GM19372 (cell line): ENCODE results near the gene FMN1.

ENCODE experiments used
- ATAC-seq: cut with Tn5 transposase; IDR thresholded peaks from one replicate; pipeline ENCODE4 v1.9.1; 2021; ENCODE audit warnings: mild to moderate bottlenecking, low read depth, moderate library complexity; ENCODE audit not compliant: unreplicated experiment

FMN1 gene

DNA sequence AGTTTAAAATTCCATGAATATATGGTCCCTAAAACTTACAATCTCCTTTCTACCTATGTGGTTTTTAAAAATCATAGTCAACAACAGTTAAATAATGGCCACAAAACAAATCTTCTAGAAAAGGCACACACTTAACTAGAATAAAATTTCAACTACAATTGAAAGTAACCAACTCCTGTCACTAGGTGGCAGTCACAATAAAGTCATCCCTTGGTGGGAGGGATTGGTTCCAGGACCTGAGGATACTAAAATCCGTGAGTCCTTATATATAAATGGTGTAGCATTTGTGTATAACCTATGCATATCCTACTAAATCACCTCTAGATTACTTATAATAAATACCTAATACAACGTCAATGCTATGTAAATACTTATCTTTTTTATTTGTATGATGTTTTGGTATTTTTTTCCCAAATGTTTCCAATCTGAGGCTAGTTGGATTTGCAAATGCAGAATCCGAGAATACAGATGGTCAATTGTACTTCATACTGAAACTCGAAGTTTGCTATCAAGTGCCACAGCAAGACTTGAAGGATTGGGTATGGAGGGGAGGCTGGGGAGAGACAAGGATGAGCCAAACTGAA, 172.6 kb downstream of the FMN1 start:
- ATAC-seq = no peak

DNA sequence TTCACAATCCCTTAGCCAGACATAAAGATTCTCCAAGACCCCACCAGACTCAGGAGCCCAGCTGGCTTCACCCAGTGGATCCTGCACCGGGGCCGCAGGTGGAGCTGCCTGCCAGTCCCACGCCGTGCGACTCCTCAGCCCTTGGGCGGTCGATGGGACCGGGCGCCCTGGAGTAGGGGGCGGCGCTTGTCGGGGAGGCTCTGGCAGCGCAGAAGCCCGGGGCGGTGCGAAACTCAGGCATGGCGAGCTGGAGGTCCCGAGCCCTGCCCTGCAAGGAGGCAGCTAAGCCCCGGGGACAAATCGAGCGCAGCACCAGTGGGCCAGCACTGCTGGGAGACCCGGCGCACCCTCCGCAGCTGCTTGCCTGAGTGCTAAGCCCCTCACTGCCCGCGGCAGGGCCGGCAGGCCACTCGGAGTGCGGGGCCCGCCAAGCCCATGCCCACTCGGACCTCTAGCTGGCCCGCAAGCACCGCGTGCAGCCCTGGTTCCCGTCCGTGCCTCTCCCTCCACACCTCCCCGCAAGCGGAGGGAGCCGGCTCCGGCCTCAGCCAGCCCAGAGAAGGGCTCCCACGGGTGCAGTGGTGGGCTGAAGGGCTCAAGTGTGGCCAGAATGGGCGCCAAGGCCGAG, 175.0 kb downstream of the FMN1 start:
- ATAC-seq = no peak

DNA sequence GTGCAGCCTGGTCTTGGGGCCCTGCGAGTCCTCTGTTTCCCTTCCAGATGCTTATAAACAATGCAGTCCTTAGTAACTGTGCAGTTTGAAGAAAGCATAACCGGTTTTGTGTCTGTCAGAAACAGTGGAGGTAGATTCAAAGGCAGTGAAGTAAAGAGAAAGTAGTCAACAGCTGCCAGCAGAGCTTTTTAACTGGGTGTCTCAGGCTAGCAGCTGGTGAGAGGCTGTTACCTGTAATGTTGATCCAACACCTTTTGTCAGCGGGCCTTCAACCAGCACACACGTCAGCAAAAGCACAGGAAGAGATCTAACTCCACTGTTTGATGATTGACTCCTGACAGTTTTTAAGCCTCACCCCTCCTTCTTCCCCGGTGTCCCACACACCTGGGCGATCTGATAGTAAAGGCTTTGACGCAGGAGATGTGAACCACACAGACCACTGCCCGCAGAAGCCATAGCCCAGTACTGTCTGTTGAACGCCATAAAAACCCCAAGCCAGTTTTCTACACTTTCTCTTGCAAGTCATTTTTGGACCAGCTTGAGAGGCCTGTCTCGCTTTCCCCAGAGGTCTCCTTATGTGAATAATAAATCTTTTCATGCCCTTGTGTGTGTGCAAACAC, 178.0 kb downstream of the FMN1 start:
- ATAC-seq = no peak

DNA sequence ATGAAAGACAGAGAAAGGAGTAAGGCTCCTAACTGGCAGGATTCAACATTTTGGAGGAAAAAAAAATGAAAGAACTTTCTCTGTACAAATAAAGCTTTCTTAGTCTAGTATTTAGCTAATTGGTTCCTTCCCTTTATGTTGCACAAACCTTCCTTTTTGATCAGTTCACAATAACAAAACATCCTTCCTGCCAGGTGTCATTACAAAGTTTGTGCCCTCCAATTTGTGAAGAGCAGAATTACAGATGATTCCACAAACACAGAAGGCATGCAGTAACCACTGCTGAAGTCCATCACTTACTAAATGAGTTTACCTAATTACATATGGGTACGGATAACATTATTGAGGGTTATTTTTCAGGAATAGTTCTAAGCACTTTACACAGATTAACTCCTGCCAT, 179.9 kb downstream of the FMN1 start:
- no peak for ATAC-seq

DNA sequence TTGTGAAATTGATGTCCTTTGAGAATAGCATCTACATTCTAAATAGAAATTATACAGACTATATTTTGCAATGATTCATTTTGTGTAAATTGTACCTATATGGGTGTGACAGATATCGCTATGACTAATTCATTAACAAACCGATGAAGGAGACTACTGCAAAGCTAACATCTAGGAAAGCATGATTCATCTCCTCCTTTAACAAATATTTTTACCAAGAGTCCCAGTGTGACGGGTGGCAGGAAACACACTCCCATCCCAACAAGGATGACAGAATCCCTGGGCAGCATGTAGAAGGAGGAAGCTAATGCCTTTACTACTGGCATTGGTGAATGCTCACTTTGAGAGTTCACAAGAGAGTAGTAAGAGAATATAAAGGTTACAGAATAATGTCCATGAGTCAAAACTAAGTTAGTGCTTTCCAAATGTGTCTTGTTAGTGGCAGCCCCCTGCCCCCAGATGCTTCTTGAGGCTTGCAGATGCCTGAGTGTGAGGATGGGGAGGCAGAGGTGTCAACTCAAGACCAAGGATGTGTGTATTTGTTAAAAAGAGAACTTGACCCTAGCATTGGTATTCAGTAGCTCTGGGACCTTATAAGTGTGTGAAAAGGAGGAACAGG, 180.6 kb downstream of the FMN1 start:
- no peak for ATAC-seq

DNA sequence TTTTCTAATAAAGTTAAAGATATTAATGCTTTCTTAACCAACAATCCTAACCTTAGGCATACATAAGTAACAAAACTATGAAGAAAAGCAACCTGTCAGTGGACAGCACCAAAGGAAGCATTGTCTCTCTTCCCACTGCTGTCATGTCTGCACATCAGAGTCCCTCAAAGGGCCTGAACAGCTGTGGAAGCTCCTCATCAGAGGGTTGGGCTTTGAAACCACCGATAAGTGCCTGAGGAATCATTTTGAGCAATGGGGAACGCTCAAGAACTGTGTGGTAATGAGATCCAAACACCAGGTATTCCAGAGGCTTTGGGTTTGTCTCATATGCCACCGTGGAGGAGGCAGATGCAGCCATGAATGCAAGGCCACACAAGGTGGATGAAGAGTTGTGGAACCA, 182.5 kb downstream of the FMN1 start:
- no peak for ATAC-seq

DNA sequence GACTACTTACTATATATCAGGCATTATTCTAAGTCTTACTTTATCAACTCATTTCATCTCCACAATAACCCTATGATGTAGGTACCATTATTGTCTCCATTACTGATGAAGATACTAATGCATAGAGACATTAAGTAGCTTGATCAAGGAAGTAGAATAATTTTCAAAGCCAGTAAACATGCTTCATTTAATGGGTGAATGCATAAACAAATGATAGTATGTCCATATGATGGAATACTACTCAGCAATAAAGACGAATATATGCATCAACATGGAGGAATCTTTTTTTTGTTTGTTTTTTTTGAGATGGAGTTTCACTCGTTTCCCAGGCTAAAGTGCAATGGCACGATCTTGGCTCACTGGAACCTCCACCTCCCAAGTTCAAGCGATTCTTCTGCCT, 184.9 kb downstream of the FMN1 start:
- ATAC-seq = no peak

DNA sequence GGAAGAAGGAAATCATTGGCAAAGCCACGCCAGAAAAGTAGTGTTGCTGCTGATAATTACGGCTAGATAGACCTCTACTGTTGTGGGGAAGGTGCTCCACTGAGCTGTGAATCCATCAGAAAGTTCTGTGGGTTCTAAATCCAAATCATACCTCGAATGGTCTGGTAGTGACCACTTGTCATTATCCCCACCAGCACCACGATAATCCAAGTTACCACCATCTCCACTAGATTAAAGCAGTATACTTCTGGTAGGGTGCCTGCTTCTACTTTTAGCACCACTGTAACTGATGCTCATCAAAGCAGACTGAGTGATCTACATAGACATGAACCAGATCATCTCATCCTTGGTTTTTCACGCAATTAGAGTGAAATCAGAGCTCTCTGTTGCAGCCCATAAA, 185.5 kb downstream of the FMN1 start:
- no peak for ATAC-seq

DNA sequence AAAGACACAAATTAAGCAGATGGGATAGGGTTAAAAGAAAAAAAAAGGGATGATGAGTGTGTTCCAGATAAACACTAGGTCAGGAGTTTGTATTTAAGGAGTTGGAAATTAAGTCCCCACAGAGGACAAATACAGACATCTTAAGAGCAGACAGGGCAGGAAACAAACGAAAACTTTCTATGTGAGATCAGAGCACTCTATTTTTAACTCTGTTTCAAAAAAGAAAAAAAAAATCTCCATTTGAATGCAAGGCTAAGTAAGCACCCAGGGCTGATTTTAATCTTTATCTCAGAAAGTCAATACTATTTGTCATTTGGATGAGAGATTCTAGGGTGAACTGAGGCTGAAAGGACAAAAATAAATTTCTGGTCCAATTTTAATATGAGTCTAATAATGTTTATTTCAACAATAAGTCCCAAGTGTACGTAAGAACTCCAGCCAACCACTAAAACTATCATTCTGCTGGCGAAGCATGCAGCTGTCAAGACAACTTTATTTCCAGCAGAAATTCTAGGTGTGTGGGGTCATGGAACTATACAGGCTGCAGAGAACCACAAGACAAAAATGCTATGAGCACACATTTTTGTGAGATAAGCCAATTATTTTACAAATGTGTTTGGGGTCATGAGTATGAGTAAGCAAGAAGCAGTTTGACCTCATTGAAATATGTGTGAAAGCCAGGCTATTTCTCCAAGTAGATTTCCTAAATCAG, 186.1 kb downstream of the FMN1 start:
- no peak for ATAC-seq

DNA sequence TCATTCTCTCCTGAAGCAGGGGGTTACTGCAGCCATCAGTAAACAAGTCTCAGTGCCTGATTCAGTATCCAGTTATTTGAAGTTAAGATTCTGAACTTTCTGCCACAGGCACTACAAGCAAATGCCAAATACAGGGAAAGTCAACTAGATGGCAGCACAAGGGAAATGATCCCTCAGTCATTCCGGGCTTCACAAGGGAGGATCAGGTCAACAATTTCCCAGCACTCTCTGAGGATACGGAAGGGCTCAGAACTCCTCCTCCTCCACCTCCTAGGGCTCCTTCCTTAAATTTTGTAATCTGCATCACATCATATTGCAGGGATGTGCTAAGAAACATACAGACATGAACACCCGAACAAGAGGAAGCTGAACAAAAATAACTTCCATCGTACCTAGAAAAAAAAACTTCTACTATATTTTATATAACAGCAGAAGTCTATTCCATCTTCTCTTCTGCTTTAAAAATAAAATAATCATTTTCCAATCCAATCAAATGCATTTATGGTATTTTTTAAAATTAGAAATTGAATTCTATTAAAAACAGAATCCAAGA, 187.1 kb downstream of the FMN1 start:
- ATAC-seq = no peak

DNA sequence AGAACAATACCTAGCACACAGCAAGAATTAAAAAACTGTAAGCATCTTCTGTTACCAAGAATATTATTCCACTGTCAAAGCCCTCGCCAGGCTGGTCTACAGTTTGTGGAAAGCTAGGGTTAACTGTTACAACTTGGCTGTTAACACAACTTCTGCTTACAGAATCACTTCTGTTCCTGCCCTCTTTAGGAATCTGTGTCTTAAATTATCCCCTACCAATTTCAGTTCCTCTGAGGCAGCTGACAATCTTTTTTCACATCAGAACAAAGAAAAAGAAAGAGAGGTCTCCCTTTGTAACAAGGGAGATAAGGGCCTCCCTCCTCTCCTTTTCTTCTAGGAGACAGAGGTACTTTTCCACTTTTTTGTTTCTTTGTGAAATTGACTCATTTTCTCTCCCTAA, 188.9 kb downstream of the FMN1 start:
- no peak for ATAC-seq

DNA sequence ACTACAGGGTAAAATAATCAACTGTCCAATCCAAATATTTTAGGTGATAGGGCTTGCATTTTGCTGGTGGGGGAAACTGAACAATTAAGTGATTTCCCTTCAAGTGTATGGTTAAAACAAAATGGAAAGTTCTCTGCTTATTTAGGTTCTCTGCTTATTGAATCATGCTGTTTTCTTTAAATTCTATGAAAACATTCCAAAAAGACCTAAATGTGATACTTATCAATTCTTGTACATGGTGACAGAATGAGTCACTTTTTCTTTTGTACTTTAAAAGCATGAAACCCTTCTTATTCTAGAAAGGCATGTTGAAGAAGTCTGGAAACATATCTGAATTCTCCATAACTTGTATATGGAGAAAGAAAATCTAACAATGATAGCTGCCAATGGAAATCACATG, 192.6 kb downstream of the FMN1 start:
- ATAC-seq = no peak

DNA sequence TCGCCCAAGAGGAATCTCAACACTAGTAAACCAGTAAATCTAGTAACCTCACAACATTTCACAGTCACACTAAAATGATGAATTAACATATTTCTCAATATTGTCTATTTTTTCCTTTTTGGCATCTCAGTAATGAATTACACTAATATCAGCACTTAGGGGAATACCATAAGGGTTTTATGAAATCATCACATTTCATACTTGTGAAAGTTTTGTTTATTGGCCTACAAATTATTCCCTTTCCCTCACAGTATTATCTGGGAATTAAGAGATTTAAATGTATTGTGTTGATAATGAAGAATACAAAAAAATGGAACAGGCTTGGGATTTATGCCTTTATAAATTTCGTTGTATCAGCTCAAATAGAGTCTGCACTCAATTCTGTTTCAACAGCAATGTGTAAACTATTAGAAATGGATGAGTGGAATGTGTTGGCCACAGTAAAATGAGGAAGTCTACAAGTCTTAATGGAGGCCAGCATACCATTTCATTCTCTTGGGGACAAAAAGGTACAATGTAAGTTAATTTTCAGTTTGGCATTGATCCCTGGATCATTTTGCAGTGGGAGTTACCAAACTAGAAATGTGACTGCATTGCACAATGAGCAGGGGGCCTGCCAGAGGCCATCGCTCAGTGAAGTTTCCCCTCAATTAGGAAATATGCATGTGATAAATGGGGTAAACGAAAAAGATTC, 195.4 kb downstream of the FMN1 start:
- no peak for ATAC-seq

DNA sequence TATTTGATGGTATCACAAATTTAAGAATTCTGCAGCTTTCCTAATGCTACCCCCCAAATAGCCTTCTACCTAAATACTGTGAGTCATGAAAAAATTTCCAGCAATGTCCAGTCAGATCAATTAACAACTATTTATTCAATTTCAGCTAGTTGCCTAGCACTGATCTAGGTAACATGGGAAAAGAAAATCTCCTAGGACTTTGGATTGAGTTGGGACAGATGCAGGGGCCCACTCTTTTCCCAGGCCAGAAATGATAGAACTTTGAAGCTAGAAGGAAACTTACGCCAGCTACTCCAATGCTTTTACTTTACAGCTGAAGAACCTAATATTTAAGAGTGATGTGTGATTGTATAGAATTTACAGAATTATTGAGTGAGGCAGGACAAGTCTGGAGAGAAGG, 196.3 kb downstream of the FMN1 start:
- ATAC-seq = no peak

DNA sequence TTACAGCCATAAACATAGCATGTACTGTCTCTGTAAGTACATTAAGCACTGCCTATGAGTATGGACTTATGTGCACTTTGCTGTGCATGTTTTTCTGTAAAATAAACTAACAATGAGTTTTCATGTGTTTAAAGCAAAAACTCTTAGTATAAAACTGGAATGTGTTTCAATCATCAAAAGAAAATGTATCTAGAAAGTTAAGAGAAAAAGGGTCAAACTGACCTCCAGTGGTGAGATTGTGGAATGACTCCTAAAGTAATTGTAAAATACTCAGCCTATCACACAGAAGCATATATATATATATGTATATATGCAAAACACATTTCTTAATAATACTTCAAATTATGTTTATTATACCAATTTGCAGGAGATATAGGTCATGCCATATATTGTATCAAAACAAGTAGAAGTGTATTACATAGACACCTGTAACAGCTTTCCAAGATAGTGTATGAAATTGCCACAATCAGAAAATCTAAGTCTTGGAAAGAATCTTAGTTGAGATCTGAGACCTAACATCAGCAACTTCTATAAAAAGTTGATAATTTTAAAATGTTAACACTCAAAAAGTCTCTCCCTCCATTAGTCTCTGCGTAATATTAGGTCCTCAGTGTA, 199.6 kb downstream of the FMN1 start:
- ATAC-seq = no peak

DNA sequence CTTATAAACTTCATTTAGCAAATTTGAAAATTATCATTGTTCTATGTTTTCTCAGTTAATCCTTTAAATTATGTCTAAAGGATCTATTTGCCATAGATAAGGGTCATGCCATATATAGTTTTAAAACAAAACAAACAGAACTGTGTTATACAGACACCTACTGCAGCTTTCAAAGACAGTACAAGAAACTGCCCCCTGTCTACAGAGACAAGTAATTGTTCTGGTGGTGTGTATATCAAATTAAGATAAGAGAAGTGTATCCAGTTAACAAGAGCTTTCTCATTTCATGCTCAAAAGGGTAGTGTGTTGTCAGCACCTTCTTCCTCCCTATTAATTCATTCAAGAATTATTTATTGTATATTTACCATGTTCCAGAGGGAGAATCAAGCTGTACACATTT, 201.2 kb downstream of the FMN1 start:
- no peak for ATAC-seq

DNA sequence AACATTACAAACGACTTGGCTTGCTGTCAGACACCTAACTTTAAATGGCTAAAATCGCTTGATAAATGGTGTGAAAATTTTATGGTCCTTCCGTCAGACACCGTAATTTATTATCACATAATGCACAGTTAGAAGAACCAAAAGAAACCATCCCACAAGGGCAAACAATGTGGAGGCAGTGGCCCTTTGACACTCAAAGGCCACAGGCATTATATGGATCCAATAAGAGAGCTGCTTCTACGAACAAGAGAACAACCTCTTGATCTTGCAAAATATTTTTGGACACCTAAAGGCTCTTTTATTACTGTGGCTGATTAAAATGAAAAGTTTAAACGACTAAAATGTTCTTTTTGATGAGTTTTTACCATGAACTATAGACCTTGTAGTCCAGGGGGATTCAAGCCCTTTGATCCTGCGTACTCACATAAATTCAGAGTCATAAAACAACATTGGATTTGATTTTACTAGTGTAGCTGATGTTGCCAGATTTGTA, 202.8 kb downstream of the FMN1 start:
- ATAC-seq = no peak

DNA sequence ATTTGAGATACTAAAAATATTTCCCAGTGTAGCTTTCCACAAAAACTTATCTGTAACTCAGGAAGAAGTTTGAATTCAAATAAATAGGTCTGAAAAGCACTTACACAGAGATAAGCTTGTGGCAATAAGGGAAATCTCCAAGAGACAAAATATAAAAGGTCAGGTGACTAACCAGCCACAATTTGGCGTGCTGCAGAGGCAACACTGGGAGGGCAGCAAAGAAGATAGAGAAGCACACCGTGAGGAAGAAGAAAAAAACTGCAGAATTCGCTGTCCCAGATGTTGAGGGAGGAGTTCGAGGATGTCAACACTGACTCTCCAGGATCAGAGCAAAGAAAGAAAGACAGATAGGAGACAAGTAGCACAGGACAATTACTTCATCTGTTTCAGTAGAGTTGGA, 204.4 kb downstream of the FMN1 start:
- no peak for ATAC-seq

DNA sequence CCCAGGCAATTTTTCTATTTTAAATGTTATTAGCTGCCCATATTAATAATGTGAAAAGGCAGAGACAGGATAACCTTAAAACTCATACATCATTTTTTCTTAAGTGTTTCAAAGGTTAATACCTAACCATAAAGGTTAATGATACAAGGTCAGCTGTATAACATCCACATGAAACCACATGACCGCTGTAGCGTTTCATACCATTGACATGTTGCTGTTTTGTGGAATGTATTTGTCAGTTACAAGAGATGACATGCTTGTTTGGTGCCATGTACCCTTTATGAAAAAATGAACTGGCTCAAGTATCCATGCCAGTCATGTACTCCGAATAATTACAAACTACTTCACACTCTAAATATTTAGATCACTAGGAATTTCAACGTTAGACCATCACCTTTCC, 207.4 kb downstream of the FMN1 start:
- ATAC-seq = no peak

DNA sequence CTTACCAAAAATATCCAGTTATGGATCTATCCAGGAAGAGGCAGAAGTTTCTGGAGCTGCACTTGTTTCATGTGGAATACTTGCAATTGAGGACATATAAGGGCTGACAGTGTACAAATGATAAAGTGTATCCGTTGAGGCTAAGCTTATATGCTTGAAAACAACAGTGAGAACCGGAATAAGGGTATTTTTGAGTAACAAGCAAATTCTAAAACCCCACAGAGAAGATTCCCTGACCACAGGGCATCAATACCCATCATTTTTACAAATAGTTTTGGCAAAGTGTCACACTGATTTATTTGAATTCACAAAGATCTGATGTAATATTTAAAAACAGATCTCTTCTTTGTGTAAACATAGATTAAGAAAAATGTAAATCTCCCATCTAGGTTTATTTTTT, 208.4 kb downstream of the FMN1 start:
- ATAC-seq = no peak
